MG63 (cell line): ENCODE measurements around the gene SORBS1. TPM values are rescaled to one million over a fixed set of nuclear protein-coding genes. Genes with fewer than 3 reads are reported as not detected.

Experiments used
- DNase-seq: peaks from one replicate; pipeline ENCODE4 v3.0.0-alpha.2; 2020
- H3K27me3 ChIP-seq: fragments of 250-450 bp; sonication (Bioruptor Pico); 2 replicates; pipeline ENCODE4 v1.5.1; 2020; ENCODE audit warnings: mild to moderate bottlenecking, moderate library complexity
- H3K36me3 ChIP-seq: fragments of 250-450 bp; sonication (Bioruptor Pico); 2 replicates; pipeline ENCODE4 v1.5.1; 2020; ENCODE audit warnings: mild to moderate bottlenecking, moderate library complexity
- H3K4me3 ChIP-seq: fragments of 250-450 bp; sonication (Bioruptor Pico); 2 replicates; pipeline ENCODE4 v1.5.1; 2020; ENCODE audit warnings: mild to moderate bottlenecking, moderate library complexity
- H3K9me3 ChIP-seq: fragments of 250-450 bp; sonication (Bioruptor Pico); 2 replicates; pipeline ENCODE4 v1.5.1; 2020; ENCODE audit warnings: mild to moderate bottlenecking, moderate library complexity
- total RNA-seq: library from RNA; depleted of rRNA; stranded (reverse); fragments of >200 nt; shearing (Covaris generic); gene quantifications from 2 replicates; pipeline ENCODE4 v1.2.3, GENCODE V29; 2014; ENCODE audit warnings: low replicate concordance

Gene SORBS1
- total RNA-seq, 1 experiment from 2014 or later = 0.03 TPM

DNA sequence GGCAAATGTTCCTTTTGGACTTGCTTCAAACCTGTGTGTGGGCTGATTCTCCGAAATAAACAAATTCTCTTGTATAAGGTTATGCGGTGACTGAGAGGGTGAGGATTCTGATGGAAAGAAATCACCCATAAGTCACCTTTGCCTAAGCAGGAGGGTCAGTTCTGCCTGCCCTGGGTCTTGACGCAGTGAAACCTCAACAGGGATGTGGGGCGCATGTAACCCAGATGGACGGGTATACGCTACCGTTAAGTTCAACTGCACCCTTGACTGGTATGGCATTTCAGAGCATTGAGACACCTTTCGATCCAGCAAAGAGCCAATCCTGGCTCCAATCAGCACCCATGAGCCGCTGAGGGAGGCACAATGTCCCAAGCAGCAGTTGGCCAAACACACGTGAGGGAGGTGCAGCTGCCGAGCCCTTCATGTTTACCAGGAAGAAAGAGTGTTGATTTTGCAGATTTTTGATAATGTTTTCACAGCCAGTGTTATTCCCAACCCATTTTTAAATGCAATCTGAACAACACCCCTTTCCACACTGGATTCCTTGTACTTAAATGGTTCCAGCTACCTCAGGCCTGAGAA is 48.1 kb downstream of the SORBS1 start:
- Histone ChIP-seq H3K36me3 (no peaks in the 10 kb centered on the region), H3K9me3 (no peaks in the 10 kb centered on the region), H3K27me3 (no peaks in the 10 kb centered on the region), H3K4me3 (no peak overlapping the region)
- no peak for DNase-seq

DNA sequence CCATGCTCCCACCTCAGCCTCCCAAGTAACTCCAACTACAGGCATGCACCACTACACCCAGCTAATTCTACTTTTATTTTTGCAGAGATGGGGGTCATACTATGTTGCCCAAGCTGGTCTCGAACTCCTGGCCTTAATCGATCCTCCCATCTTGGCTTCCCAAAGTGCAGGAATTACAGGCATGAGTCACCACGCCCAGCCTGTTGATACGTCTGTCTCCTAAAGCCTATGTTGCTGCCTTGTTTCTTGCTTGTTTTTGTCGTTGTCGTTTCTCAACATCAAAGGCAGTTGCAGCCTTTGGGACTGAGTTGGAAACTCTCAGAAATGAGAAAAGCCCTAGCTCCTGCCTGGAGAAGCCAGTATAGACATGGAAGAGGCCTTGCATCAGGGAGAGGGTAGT is 49.9 kb downstream of the SORBS1 start:
- no peak for DNase-seq
- Histone ChIP-seq H3K27me3 (no peaks in the 10 kb centered on the region), H3K4me3 (no peak overlapping the region), H3K36me3 (no peaks in the 10 kb centered on the region), H3K9me3 (no peaks in the 10 kb centered on the region)

DNA sequence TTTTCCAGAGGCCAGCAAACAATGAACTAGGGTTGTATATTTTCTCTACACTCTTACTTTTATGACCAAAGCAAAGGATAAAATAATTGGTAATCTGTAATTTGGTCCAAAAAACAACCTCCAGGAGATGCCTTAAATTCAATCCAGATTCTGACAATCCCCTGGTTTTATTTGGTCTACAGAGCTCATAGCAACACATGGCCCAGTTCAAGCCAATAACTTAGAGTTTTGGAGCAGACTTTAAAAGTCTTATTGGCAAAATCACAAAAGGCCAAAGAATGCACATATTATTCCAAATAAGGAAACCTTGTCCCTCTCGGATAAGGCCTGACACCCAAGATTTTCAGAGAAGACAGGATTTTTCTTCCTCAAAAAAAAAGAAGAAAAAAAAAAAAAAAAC is 51.9 kb downstream of the SORBS1 start:
- H3K4me3 ChIP-seq = no peak overlapping the region
- H3K27me3 ChIP-seq = no peaks in the 10 kb centered on the region; the same call in 1 of the 2 replicates
- no peaks in the 10 kb centered on the region for H3K36me3 ChIP-seq
- H3K9me3 ChIP-seq = no peaks in the 10 kb centered on the region
- DNase-seq = no peak

DNA sequence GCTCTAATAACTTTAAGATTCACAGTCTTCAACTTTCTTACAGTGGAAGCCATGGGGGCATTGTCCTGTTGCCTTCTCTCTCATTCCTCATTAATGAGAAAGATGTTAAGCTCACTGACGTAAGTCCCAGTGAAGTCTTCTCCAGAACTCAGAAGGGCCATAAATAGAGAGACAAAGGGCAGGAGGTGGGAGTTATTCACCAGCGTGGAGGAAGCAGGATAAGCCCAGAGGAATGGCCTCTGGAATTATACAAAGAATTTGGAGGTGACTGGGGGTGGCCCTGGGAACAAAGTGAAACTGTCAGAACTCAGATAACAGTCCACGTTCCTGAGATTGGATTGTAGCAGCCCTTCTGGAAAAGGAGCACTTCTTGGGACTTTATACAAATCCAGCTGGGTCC is 52.4 kb downstream of the SORBS1 start:
- Histone ChIP-seq H3K4me3 (no peak overlapping the region), H3K9me3 (no peaks in the 10 kb centered on the region), H3K36me3 (no peaks in the 10 kb centered on the region), H3K27me3 (no peaks in the 10 kb centered on the region; the same call in 1 of the 2 replicates)
- no peak for DNase-seq

- DNase-seq = no peak
- no peaks in the 10 kb centered on the region for H3K36me3 ChIP-seq
- H3K9me3 ChIP-seq = no peaks in the 10 kb centered on the region
- no peak overlapping the region for H3K4me3 ChIP-seq
- H3K27me3 ChIP-seq = no peaks in the 10 kb centered on the region; the same call in 1 of the 2 replicates
Measured at GRCh38 chr10:95506056-95506737, 55.0 kb downstream of the SORBS1 start.

GRCh38 chr10:95505641-95506040 is 55.5 kb downstream of the SORBS1 start:
- no peaks in the 10 kb centered on the region for H3K36me3 ChIP-seq
- H3K4me3 ChIP-seq = no peak overlapping the region
- H3K9me3 ChIP-seq = no peaks in the 10 kb centered on the region
- no peak for DNase-seq
- H3K27me3 ChIP-seq = no peaks in the 10 kb centered on the region; the same call in 1 of the 2 replicates

DNA sequence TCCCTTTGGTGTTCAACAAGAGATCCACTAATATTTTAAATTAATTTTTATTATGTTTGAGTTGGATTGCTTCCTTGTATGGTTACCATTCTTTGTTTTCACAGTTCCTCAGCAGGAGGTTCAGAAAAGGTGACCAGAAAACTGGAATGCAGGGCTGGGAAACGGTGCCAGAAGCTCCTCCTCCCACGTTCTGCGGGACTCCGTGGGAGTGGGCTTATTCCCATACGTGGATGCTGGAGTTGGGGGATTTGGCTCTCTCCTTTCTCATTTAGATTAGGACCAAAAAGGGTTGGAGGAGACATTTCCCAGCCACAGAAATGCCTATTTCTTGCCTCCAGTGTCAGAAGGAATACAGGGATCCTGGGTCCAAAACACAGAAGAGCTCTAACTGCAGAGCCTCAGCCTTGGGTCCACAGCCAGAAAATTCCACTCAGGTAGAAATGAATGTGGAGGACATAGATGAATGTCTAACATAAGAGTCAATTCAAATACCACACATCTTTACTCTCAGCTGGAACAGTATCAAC is 56.0 kb downstream of the SORBS1 start:
- no peaks in the 10 kb centered on the region; the same call in 1 of the 2 replicates for H3K27me3 ChIP-seq
- DNase-seq = no peak
- no peak overlapping the region for H3K4me3 ChIP-seq
- H3K36me3 ChIP-seq = no peaks in the 10 kb centered on the region
- H3K9me3 ChIP-seq = no peaks in the 10 kb centered on the region

GRCh38 chr10:95504246-95504691 is 56.9 kb downstream of the SORBS1 start:
- Histone ChIP-seq H3K4me3 (no peak overlapping the region), H3K36me3 (no peaks in the 10 kb centered on the region), H3K9me3 (no peaks in the 10 kb centered on the region), H3K27me3 (no peaks in the 10 kb centered on the region; the same call in 1 of the 2 replicates)
- no peak for DNase-seq

GRCh38 chr10:95503526-95503925 is 57.6 kb downstream of the SORBS1 start:
- no peak for DNase-seq
- Histone ChIP-seq H3K4me3 (no peak overlapping the region), H3K9me3 (no peaks in the 10 kb centered on the region), H3K27me3 (no peaks in the 10 kb centered on the region; the same call in 1 of the 2 replicates), H3K36me3 (no peaks in the 10 kb centered on the region)

DNA sequence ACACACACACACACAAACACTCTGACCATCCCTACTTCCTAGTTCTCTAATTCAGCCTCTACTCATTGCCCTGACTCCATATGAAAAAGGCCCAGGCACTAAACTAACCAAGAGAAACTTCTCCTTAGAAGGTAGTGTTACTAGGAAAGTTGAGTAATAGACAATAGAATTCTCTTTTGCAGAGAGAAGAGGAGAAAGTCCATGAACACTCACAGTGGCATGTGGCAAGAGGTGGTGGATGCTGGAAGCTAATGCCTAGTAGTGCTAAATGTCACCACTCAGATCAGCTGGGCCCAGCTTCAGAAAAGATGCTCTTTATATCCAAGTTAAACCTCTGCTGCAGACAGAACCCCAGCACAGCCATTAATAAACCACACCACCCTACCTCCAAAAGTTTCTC is 58.2 kb downstream of the SORBS1 start:
- DNase-seq = no peak
- H3K9me3 ChIP-seq = no peaks in the 10 kb centered on the region
- H3K4me3 ChIP-seq = no peak overlapping the region
- H3K36me3 ChIP-seq = no peaks in the 10 kb centered on the region
- no peaks in the 10 kb centered on the region; the same call in 1 of the 2 replicates for H3K27me3 ChIP-seq

GRCh38 chr10:95502377-95502776 is 58.8 kb downstream of the SORBS1 start:
- no peaks in the 10 kb centered on the region; the same call in 1 of the 2 replicates for H3K27me3 ChIP-seq
- no peaks in the 10 kb centered on the region for H3K9me3 ChIP-seq
- no peak for DNase-seq
- no peaks in the 10 kb centered on the region for H3K36me3 ChIP-seq
- H3K4me3 ChIP-seq = no peak overlapping the region

GRCh38 chr10:95501203-95502094 is 59.7 kb downstream of the SORBS1 start:
- Histone ChIP-seq H3K4me3 (no peak overlapping the region), H3K36me3 (no peaks in the 10 kb centered on the region), H3K27me3 (no peaks in the 10 kb centered on the region; the same call in 1 of the 2 replicates), H3K9me3 (no peaks in the 10 kb centered on the region)
- no peak for DNase-seq

- H3K27me3 ChIP-seq = no peaks in the 10 kb centered on the region; the same call in 1 of the 2 replicates
- DNase-seq = no peak
- no peaks in the 10 kb centered on the region for H3K36me3 ChIP-seq
- no peak overlapping the region for H3K4me3 ChIP-seq
- H3K9me3 ChIP-seq = no peaks in the 10 kb centered on the region
Measured at GRCh38 chr10:95500649-95501048, 60.5 kb downstream of the SORBS1 start.

DNA sequence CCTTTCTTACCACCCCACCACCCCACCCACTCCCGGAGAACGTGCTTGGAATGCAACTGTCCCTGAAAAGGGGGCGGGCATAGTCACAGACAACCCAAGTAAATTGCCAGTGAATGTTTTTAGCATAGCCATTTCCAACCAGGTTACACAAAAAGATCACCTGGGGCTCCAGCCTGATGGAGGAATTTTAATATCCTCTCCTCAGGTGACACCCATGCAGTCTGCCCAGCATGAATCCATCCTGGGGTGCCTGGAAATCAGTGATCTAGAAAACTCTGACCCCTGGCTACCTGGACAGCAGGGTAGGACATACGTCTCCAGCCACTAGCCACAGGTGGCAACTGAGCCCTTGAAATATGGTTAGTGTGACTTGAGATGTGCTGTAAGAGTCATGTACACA is 61.1 kb downstream of the SORBS1 start:
- no peak overlapping the region for H3K4me3 ChIP-seq
- DNase-seq = no peak

GRCh38 chr10:95499482-95499989 is 61.6 kb downstream of the SORBS1 start:
- Histone ChIP-seq H3K9me3 (no peaks in the 10 kb centered on the region), H3K27me3 (no peaks in the 10 kb centered on the region), H3K4me3 (no peak overlapping the region), H3K36me3 (no peaks in the 10 kb centered on the region)
- no peak for DNase-seq

More for the DNA sequence above, 61.1 kb downstream of the SORBS1 start:
- no peaks in the 10 kb centered on the region for H3K36me3 ChIP-seq
- H3K9me3 ChIP-seq = no peaks in the 10 kb centered on the region
- H3K27me3 ChIP-seq = no peaks in the 10 kb centered on the region; the same call in 1 of the 2 replicates

- no peak overlapping the region for H3K4me3 ChIP-seq
- no peaks in the 10 kb centered on the region for H3K36me3 ChIP-seq
- H3K9me3 ChIP-seq = no peaks in the 10 kb centered on the region
- H3K27me3 ChIP-seq = no peaks in the 10 kb centered on the region
- no peak for DNase-seq
Measured at GRCh38 chr10:95496951-95497350, 64.2 kb downstream of the SORBS1 start.
